Gastrocnemius medialis (tissue), 4 donors: ENCODE results near the gene PLAAT1.

ENCODE experiments used
- CTCF ChIP-seq, 5 experiments: fragments of 450-650 bp in 3 of 5; fragments of 200-600 bp in 2 of 5; sonication (generic) in 2 of 5; IDR thresholded peaks in 4 of 5; conservative IDR thresholded peaks in 1 of 5; 1 replicate in 4 of 5; 2 replicates in 1 of 5; pipeline ENCODE4 v1.5.1; 2016 to 2019; ENCODE audit warnings: antibody characterized with exemption in 5 of 5, mild to moderate bottlenecking in 3 of 5, moderate library complexity in 3 of 5
- POLR2A ChIP-seq, 2 donors: fragments of 450-650 bp; IDR thresholded peaks; one replicate each; pipeline ENCODE4 v1.6.1; 2017; ENCODE audit warnings: antibody characterized with exemption in 2 of 2, mild to moderate bottlenecking in 2 of 2, moderate library complexity in 2 of 2

- no peak for TF ChIP-seq CTCF (IDR thresholded peaks at IDR 0.05 in 4 of 5, conservative IDR thresholded peaks at IDR 0.05 in 1 of 5)
- no peak for TF ChIP-seq POLR2A (IDR thresholded peaks at IDR 0.05)
Observed at GRCh38 chr3:193229851-193230420, 11.1 kb upstream of the PLAAT1 start.
